GM12865 (cell line): Measurements from ENCODE around the gene TRAP1.

Source experiments
- DNase-seq: peaks from one replicate; pipeline ENCODE4 v3.0.0; 2010; ENCODE audit warnings: low read depth
- H3K4me3 ChIP-seq: 2 replicates; pipeline ENCODE4 v1.5.1; 2011; ENCODE audit warnings: mild to moderate bottlenecking, low read depth, low read length, control low read depth
- CTCF ChIP-seq: IDR thresholded peaks from 2 replicates; pipeline ENCODE4 v1.5.1; 2011; ENCODE audit warnings: low read length, control low read depth, low read depth, inconsistent platforms; ENCODE audit not compliant: insufficient read depth; ENCODE audit errors: missing control alignments

TRAP1 gene

GRCh38 chr16:3698941-3699340, 18.4 kb downstream of the TRAP1 start:
- no peak overlapping the region for H3K4me3 ChIP-seq
- no peak for TF ChIP-seq CTCF
- no peak for DNase-seq

GRCh38 chr16:3696425-3697218, 20.7 kb downstream of the TRAP1 start:
- no peak for TF ChIP-seq CTCF
- no peak overlapping the region for H3K4me3 ChIP-seq
- DNase-seq = no peak

- TF ChIP-seq CTCF = no peak
- H3K4me3 ChIP-seq = no peak overlapping the region
- DNase-seq = peak; percentile 19
Observed at GRCh38 chr16:3695610-3696369, 21.5 kb downstream of the TRAP1 start.

GRCh38 chr16:3694051-3694450, 23.3 kb downstream of the TRAP1 start:
- DNase-seq = no peak
- TF ChIP-seq CTCF = no peak
- H3K4me3 ChIP-seq = no peak overlapping the region

GRCh38 chr16:3691761-3692160, 25.6 kb downstream of the TRAP1 start:
- TF ChIP-seq CTCF = no peak
- H3K4me3 ChIP-seq = no peak overlapping the region

GRCh38 chr16:3690980-3691720, 26.2 kb downstream of the TRAP1 start:
- H3K4me3 ChIP-seq = no peak overlapping the region
- no peak for TF ChIP-seq CTCF
- no peak for DNase-seq

More at GRCh38 chr16:3691761-3692160, 25.6 kb downstream of the TRAP1 start:
- no peak for DNase-seq
